GM04503 (cell line): ENCODE results near the gene ANO7.

Experiments used
- DNase-seq: peaks from one replicate; pipeline ENCODE4 v3.0.0-alpha.2; 2012; ENCODE audit warnings: low read depth

ANO7 gene

GRCh38 chr2:241249654-241250053 lies 61.2 kb downstream of the ANO7 start:
- no peak for DNase-seq

GRCh38 chr2:241252778-241253475 lies 64.5 kb downstream of the ANO7 start:
- no peak for DNase-seq

GRCh38 chr2:241254904-241255351 lies 66.5 kb downstream of the ANO7 start:
- no peak for DNase-seq

GRCh38 chr2:241255542-241256167 lies 67.2 kb downstream of the ANO7 start:
- no peak for DNase-seq

GRCh38 chr2:241256168-241256545 lies 67.7 kb downstream of the ANO7 start:
- DNase-seq, result no peak

- DNase-seq, result no peak
Measured at GRCh38 chr2:241257419-241258032, 69.0 kb downstream of the ANO7 start.

GRCh38 chr2:241258505-241259280 lies 70.2 kb downstream of the ANO7 start:
- no peak for DNase-seq

GRCh38 chr2:241260911-241261310 lies 72.4 kb downstream of the ANO7 start:
- no peak for DNase-seq

GRCh38 chr2:241261628-241262027 lies 73.2 kb downstream of the ANO7 start:
- no peak for DNase-seq

- DNase-seq, result no peak
Measured at GRCh38 chr2:241263061-241263460, 74.6 kb downstream of the ANO7 start.

GRCh38 chr2:241265506-241265905 lies 77.0 kb downstream of the ANO7 start:
- DNase-seq, result no peak

GRCh38 chr2:241267249-241268067 lies 79.0 kb downstream of the ANO7 start:
- DNase-seq, result no peak

- no peak for DNase-seq
Measured at GRCh38 chr2:241268306-241268705, 79.8 kb downstream of the ANO7 start.

- peak; percentile 21 for DNase-seq
Measured at GRCh38 chr2:241268716-241269445, 80.4 kb downstream of the ANO7 start.

GRCh38 chr2:241269707-241270520 lies 81.4 kb downstream of the ANO7 start:
- DNase-seq, result no peak

- DNase-seq, result no peak
Measured at GRCh38 chr2:241270531-241270930, 82.1 kb downstream of the ANO7 start.

GRCh38 chr2:241271706-241272302 lies 83.3 kb downstream of the ANO7 start:
- DNase-seq, result peak; percentile 42

- DNase-seq, result peak; percentile 21
Measured at GRCh38 chr2:241272303-241273209, 84.1 kb downstream of the ANO7 start.
